ENCODE results near the gene PNPLA6.
A peak's percentile ranks its signal among the peaks of the same experiment; 100 is the strongest.

The PNPLA6 gene

DNA sequence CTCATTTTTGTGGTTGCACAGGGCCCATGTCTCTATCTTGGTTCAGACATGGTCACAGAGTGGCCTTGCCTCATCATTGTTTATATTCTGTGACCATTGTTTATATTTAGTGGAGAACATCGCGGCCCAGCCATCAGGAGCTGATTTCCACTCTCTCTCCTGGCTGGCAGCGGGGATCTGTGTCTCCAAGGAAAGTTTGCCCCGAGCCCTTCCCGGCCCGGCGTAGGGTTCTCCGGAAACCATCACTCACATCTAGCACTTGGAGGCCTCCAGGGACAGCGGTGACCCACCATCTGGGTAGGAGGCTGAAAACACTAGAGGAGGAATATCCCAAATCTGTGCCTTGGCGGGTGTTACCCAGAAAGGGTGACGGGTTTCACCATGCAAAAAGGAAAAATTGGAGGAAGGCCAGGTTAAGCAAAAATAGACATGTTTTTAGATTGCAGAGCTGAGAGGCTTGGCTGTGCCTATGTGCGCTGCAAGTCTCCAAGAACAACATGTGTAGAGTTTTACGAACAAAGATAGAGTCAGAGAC is 20.3 kb upstream of the PNPLA6 start:
- TF ChIP-seq ZNF384 (IDR thresholded peaks at IDR 0.05) (no peak), SP1 (IDR thresholded peaks at IDR 0.05) (no peak), ARNT (IDR thresholded peaks at IDR 0.05) (no peak), ELF4 (IDR thresholded peaks at IDR 0.05) (no peak), TARDBP (IDR thresholded peaks at IDR 0.05) (no peak), SUZ12 (IDR thresholded peaks at IDR 0.05) (no peak), FOXK2 (IDR thresholded peaks at IDR 0.05) (no peak), L3MBTL2 (conservative IDR thresholded peaks at IDR 0.05) (no peak), HDGF (IDR thresholded peaks at IDR 0.05; ENCODE audit: borderline replicate concordance) (no peak), BHLHE40 (IDR thresholded peaks at IDR 0.05; ENCODE audit: borderline replicate concordance) (no peak), CTBP1 (IDR thresholded peaks at IDR 0.05; ENCODE audit: borderline replicate concordance) (no peak), FOXM1 (IDR thresholded peaks at IDR 0.05; ENCODE audit: borderline replicate concordance) (no peak), NFRKB (IDR thresholded peaks at IDR 0.05) (no peak), LEF1 (IDR thresholded peaks at IDR 0.05; ENCODE audit: borderline replicate concordance) (no peak), FOXA1 (IDR thresholded peaks at IDR 0.05) (no peak)
- TF ChIP-seq, protein P1, sequence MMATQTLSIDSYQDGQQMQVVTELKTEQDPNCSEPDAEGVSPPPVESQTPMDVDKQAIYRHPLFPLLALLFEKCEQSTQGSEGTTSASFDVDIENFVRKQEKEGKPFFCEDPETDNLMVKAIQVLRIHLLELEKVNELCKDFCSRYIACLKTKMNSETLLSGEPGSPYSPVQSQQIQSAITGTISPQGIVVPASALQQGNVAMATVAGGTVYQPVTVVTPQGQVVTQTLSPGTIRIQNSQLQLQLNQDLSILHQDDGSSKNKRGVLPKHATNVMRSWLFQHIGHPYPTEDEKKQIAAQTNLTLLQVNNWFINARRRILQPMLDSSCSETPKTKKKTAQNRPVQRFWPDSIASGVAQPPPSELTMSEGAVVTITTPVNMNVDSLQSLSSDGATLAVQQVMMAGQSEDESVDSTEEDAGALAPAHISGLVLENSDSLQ (IDR thresholded peaks at IDR 0.05): no peak
- no peak for DNase-seq (ENCODE audit: extremely low spot score)
- CTCF ChIA-PET: no interaction called here
- POLR2A ChIA-PET: interaction anchor here (0.6 to 2.6 kb wide), 5 partner anchors 9 to 26 kb away, joined by 3 to 21 read pairs (median 5); a partner anchor contains a TSS

DNA sequence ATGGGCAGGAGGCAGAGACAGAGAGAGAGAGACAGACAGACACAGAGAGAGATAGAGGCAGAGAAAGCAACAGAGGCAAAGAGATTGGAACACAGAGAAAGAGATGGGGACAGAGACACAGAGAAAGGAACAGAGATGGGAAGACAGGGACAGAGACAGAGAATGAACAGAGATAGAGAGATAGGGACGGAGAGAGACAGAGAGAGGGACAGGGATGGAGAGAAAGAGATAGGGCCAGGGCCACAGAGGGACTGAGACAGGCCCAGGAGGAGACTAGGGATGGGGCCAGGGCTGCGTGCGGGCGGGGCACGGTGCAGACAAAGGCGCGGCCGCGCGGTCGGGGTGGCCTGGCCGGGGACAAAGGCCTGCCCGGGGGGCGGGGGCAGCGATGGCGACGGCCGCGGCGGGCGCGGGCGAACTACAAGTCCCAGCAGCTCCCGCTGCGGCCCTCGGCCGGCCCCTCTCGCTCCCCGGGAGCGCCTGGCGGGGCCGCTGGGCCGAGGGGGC is 19.8 kb upstream of the PNPLA6 start, which contains the start of gene ZNF358:
Gene ZNF358 (plus strand): TSS at position 459 of the 507 bp plus-strand sequence. CDS start 3,140 bp downstream, outside the sequence.
- peak; percentile 86 for DNase-seq (ENCODE audit: extremely low spot score)
- ChIA-PET POLR2A (interaction anchor here (0.6 to 2.6 kb wide), 7 partner anchors 9 to 353 kb away, joined by 3 to 21 read pairs (median 4); a partner anchor contains a TSS), CTCF (interaction anchor here (0.8 kb wide), 1 partner anchor 18 kb away, joined by 3 read pairs; a partner anchor contains a TSS)
- no peak for TF ChIP-seq SP1 (IDR thresholded peaks at IDR 0.05)
- TF ChIP-seq, protein P1 (IDR thresholded peaks at IDR 0.05): no peak
- no peak for TF ChIP-seq HDGF (IDR thresholded peaks at IDR 0.05; ENCODE audit: borderline replicate concordance)
- no peak for TF ChIP-seq ELF4 (IDR thresholded peaks at IDR 0.05)
- TF ChIP-seq CTBP1 (IDR thresholded peaks at IDR 0.05; ENCODE audit: borderline replicate concordance): no peak
- no peak for TF ChIP-seq FOXA1 (IDR thresholded peaks at IDR 0.05)
- no peak for TF ChIP-seq ZNF384 (IDR thresholded peaks at IDR 0.05)
- TF ChIP-seq SUZ12 (IDR thresholded peaks at IDR 0.05): no peak
- TF ChIP-seq LEF1 (IDR thresholded peaks at IDR 0.05; ENCODE audit: borderline replicate concordance): no peak

DNA sequence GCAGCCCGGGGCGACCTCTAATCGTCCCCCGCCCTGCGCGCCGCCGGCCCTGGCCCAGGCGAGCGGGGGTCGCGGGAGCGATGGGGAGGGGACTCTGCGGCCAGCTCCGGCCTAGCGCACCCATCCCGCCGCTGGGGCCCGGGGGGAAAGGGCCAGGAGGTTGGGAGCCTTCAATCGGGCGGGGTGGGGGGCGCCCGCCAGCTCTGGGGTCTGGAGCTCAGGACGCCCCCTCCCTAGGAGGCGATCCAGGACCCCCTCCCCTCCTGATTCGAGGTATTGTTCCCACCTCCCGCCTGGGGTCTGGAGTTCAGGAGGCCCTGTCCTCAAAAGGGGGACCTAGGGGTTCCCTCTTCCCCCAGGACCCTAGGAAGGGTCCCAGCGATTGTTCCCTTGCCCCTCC is 19.2 kb upstream of the PNPLA6 start:
- TF ChIP-seq LEF1 (IDR thresholded peaks at IDR 0.05; ENCODE audit: borderline replicate concordance) (no peak), CTBP1 (IDR thresholded peaks at IDR 0.05; ENCODE audit: borderline replicate concordance) (no peak), ZNF384 (IDR thresholded peaks at IDR 0.05) (no peak)
- DNase-seq (ENCODE audit: extremely low spot score): no peak
- POLR2A ChIA-PET: interaction anchor here (1.0 to 2.6 kb wide), 6 partner anchors 10 to 353 kb away, joined by 3 to 21 read pairs (median 4); no protein-coding TSS in a partner anchor
- CTCF ChIA-PET: interaction anchor here (0.8 kb wide), 1 partner anchor 19 kb away, joined by 3 read pairs; a partner anchor contains a TSS

DNA sequence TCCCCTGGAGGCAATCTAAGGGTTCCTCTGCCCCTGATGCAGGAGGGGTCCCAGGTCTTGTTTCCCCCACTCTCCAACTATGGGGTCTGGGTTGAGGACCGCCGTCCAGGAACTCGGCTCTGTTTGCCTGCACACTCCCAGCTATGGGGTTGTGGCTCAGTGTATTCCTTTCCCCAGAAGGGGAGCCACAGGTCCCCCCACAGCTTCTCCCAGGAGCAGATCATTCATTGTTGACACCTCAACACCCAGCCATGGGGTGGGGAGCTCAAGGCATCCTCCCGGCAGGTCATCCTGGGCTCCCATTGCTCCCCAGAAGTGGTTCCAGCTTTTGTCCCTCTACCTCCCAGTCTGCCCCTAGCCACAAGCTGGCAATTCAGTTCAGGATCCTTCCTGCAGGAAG is 18.6 kb upstream of the PNPLA6 start:
- CTCF ChIA-PET: no interaction called here
- no peak for DNase-seq (ENCODE audit: extremely low spot score)
- TF ChIP-seq BHLHE40 (IDR thresholded peaks at IDR 0.05; ENCODE audit: borderline replicate concordance) (no peak), ARNT (IDR thresholded peaks at IDR 0.05) (no peak), FOXK2 (IDR thresholded peaks at IDR 0.05) (no peak), L3MBTL2 (conservative IDR thresholded peaks at IDR 0.05) (no peak), LEF1 (IDR thresholded peaks at IDR 0.05; ENCODE audit: borderline replicate concordance) (no peak), FOXA1 (IDR thresholded peaks at IDR 0.05) (no peak)
- TF ChIP-seq, protein P1 (IDR thresholded peaks at IDR 0.05): no peak
- POLR2A ChIA-PET: interaction anchor here (1.0 to 2.6 kb wide), 3 partner anchors 10 to 352 kb away, joined by 3 to 21 read pairs (median 4); no protein-coding TSS in a partner anchor

DNA sequence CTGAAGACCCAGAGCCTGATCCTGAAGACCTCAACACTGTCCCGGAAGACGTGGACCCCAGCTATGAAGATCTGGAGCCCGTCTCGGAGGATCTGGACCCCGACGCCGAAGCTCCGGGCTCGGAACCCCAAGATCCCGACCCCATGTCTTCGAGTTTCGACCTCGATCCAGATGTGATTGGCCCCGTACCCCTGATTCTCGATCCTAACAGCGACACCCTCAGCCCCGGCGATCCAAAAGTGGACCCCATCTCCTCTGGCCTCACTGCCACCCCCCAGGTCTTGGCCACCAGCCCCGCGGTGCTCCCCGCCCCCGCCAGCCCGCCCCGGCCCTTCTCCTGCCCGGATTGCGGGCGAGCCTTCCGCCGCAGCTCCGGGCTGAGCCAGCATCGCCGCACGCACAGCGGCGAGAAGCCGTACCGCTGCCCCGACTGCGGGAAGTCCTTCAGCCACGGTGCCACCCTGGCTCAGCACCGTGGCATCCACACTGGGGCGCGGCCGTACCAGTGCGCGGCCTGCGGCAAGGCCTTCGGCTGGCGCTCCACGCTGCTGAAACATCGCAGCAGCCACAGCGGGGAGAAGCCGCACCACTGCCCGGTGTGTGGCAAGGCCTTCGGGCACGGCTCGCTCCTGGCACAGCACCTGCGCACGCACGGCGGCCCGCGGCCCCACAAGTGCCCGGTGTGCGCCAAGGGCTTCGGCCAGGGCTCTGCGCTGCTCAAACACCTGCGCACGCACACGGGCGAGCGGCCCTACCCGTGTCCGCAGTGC is 16.0 kb upstream of the PNPLA6 start:
- POLR2A ChIA-PET: interaction anchor here (0.6 kb wide), 1 partner anchor 88 kb away, joined by 3 read pairs; no protein-coding TSS in a partner anchor
- CTCF ChIA-PET: no interaction called here
- no peak for DNase-seq (ENCODE audit: extremely low spot score)
- no peak for TF ChIP-seq FOXA1 (IDR thresholded peaks at IDR 0.05)
- TF ChIP-seq CTBP1 (IDR thresholded peaks at IDR 0.05; ENCODE audit: borderline replicate concordance): no peak
- TF ChIP-seq HDGF (IDR thresholded peaks at IDR 0.05; ENCODE audit: borderline replicate concordance): no peak
- no peak for TF ChIP-seq LEF1 (IDR thresholded peaks at IDR 0.05; ENCODE audit: borderline replicate concordance)
- no peak for TF ChIP-seq ZNF384 (IDR thresholded peaks at IDR 0.05)
- TF ChIP-seq, protein P1 (IDR thresholded peaks at IDR 0.05): no peak
- TF ChIP-seq L3MBTL2 (conservative IDR thresholded peaks at IDR 0.05): no peak
- no peak for TF ChIP-seq TARDBP (IDR thresholded peaks at IDR 0.05)
- TF ChIP-seq NFRKB (IDR thresholded peaks at IDR 0.05): no peak
- no peak for TF ChIP-seq FOXK2 (IDR thresholded peaks at IDR 0.05)
- no peak for TF ChIP-seq ELF4 (IDR thresholded peaks at IDR 0.05)
- TF ChIP-seq BHLHE40 (IDR thresholded peaks at IDR 0.05; ENCODE audit: borderline replicate concordance): no peak
- no peak for TF ChIP-seq FOXM1 (IDR thresholded peaks at IDR 0.05; ENCODE audit: borderline replicate concordance)
- TF ChIP-seq SUZ12 (IDR thresholded peaks at IDR 0.05): no peak
- TF ChIP-seq SP1 (IDR thresholded peaks at IDR 0.05): no peak
- no peak for TF ChIP-seq ARNT (IDR thresholded peaks at IDR 0.05)
